Measurements from ENCODE around the gene FRMD4A.

The FRMD4A gene

GRCh38 chr10:13946209-13946460, 384.6 kb downstream of the FRMD4A start:
- no peak for TF ChIP-seq CTCF (IDR thresholded peaks at IDR 0.05; ENCODE audit: low read depth, low read length, missing control alignments)
- H3K4me3 ChIP-seq (replicated peaks; ENCODE audit: low read depth, low read length): no peak overlapping the region
- DNase-seq (ENCODE audit: extremely low read depth, low read depth): no peak

- no peak overlapping the region for H3K4me3 ChIP-seq (replicated peaks; ENCODE audit: low read depth, low read length)
- no peak for TF ChIP-seq CTCF (IDR thresholded peaks at IDR 0.05; ENCODE audit: low read depth, low read length, missing control alignments)
- DNase-seq (ENCODE audit: extremely low read depth, low read depth): no peak
Measured at GRCh38 chr10:13945390-13946208, 385.1 kb downstream of the FRMD4A start.

DNA sequence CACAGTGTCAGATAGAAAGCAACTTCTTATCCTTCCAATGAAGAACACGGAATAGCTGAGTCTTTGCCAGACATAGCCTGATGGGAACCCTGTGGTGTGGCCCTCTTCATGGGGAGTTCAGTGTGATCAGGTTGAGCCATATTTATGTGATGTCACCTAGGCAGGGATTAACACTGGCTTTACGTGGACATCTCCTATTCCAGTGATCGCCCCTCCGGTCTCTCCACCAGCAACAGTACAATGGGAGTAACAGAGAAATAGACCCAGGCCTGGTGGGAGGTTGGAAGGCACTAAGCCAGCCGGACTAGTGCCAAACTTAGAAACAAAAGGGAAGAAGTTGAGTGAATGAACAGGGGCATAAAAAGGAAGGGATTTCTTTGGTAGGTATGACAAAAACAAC, 385.9 kb downstream of the FRMD4A start:
- no peak overlapping the region for H3K4me3 ChIP-seq (replicated peaks; ENCODE audit: low read depth, low read length)
- no peak for DNase-seq (ENCODE audit: extremely low read depth, low read depth)
- no peak for TF ChIP-seq CTCF (IDR thresholded peaks at IDR 0.05; ENCODE audit: low read depth, low read length, missing control alignments)

- no peak overlapping the region for H3K4me3 ChIP-seq (replicated peaks; ENCODE audit: low read depth, low read length)
- no peak for TF ChIP-seq CTCF (IDR thresholded peaks at IDR 0.05; ENCODE audit: low read depth, low read length, missing control alignments)
- DNase-seq (ENCODE audit: extremely low read depth, low read depth): no peak
Measured at GRCh38 chr10:13943735-13944398, 386.9 kb downstream of the FRMD4A start.

DNA sequence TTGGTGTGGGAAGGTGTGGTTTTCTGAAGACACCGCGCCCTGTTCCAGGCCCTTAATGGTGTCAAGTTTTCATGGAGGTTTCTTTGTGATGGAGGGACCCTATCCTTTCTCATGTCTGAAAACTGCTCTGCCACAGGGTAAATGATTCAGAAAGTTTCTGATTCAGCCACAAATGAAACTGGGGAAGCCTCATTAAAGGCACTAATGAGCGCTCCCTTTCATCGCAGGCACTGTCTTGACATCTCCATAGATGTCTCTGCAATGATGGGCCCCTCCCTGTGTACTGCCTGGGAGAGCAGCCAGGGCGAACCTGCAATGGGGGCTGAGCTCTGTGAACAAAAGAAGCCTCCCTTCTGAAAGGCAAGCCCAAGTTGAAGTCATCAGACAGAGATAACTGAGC, 388.7 kb downstream of the FRMD4A start:
- no peak for DNase-seq (ENCODE audit: extremely low read depth, low read depth)
- H3K4me3 ChIP-seq (replicated peaks; ENCODE audit: low read depth, low read length): no peak overlapping the region
- no peak for TF ChIP-seq CTCF (IDR thresholded peaks at IDR 0.05; ENCODE audit: low read depth, low read length, missing control alignments)

GRCh38 chr10:13939391-13939790, 391.3 kb downstream of the FRMD4A start:
- DNase-seq (ENCODE audit: extremely low read depth, low read depth): no peak

More at GRCh38 chr10:13939391-13939790, 391.3 kb downstream of the FRMD4A start:
- H3K4me3 ChIP-seq (replicated peaks; ENCODE audit: low read depth, low read length): no peak overlapping the region
- no peak for TF ChIP-seq CTCF (IDR thresholded peaks at IDR 0.05; ENCODE audit: low read depth, low read length, missing control alignments)
